ENCODE results near the gene TCF4.

DNA sequence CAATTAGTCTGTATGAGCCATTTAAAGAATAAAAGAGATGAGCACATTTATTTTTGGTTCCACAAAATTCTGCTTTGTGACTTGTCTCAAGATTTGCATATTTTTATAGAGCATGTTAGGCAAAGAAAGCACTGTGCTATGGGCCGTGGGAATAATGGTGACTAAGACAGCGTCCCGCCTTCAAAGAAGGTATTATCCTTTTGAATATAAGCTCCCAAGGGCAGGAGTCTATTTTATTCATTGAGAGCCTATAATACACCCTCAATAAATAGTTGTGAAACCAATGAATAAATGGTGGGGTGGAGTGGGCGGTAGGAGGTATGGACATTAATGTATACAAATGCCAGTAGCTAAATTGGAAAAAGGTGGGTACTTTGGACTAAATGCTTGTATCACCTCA is 20.5 kb upstream of the TCF4 start:
- TF ChIP-seq, protein P1, sequence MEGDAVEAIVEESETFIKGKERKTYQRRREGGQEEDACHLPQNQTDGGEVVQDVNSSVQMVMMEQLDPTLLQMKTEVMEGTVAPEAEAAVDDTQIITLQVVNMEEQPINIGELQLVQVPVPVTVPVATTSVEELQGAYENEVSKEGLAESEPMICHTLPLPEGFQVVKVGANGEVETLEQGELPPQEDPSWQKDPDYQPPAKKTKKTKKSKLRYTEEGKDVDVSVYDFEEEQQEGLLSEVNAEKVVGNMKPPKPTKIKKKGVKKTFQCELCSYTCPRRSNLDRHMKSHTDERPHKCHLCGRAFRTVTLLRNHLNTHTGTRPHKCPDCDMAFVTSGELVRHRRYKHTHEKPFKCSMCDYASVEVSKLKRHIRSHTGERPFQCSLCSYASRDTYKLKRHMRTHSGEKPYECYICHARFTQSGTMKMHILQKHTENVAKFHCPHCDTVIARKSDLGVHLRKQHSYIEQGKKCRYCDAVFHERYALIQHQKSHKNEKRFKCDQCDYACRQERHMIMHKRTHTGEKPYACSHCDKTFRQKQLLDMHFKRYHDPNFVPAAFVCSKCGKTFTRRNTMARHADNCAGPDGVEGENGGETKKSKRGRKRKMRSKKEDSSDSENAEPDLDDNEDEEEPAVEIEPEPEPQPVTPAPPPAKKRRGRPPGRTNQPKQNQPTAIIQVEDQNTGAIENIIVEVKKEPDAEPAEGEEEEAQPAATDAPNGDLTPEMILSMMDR (IDR thresholded peaks at IDR 0.05; ENCODE audit: low read depth, low read length, poor library complexity, severe bottlenecking): no peak
- no peak for TF ChIP-seq EZH2phosphoT487 (IDR thresholded peaks at IDR 0.05; ENCODE audit: borderline replicate concordance, low read length)

Measured in DOHH2 (cell line).